K562 (cell line): Measurements from ENCODE around the gene TRIOBP.
A peak's percentile ranks its signal among the peaks of the same experiment; 100 is the strongest.

Experiments used
- CEBPZ ChIP-seq: fragments of 150-350 bp; IDR thresholded peaks from 2 replicates; pipeline ENCODE4 v1.6.1; 2014; ENCODE audit warnings: low read depth, mild to moderate bottlenecking, low read length, borderline replicate concordance
- CTCF ChIP-seq, 3 experiments: IDR thresholded peaks in 2 of 3; conservative IDR thresholded peaks in 1 of 3; 2 replicates each; pipeline ENCODE4 v1.5.1; 2011 to 2012; ENCODE audit warnings: low read length in 3 of 3, mild to moderate bottlenecking in 3 of 3, control low read depth in 2 of 3, improper control_type of control experiment in 1 of 3, inconsistent platforms in 1 of 3, low read depth in 1 of 3, mixed read lengths in 1 of 3, moderate library complexity in 1 of 3; ENCODE audit not compliant: insufficient read depth in 2 of 3
- JUND ChIP-seq, 2 experiments: IDR thresholded peaks; 2 replicates in 1 of 2; 3 replicates in 1 of 2; pipeline ENCODE4 v1.6.1; 2011; ENCODE audit warnings: borderline replicate concordance in 2 of 2, low read depth in 2 of 2, low read length in 2 of 2, improper control_type of control experiment in 1 of 2, missing biosample characterization in 1 of 2, missing genetic modification characterization in 1 of 2, missing genetic modification reagents in 1 of 2
- PCBP1 ChIP-seq: fragments of 200-400 bp; formaldehyde crosslinking; IDR thresholded peaks from 2 replicates; pipeline ENCODE4 v1.6.1; 2018; ENCODE audit warnings: mild to moderate bottlenecking, low read depth, low read length; ENCODE audit not compliant: poor library complexity, severe bottlenecking
- POLR2AphosphoS2 ChIP-seq: IDR thresholded peaks from 2 replicates; pipeline ENCODE4 v1.6.1; 2012; ENCODE audit warnings: low read length, improper control_type of control experiment
- POLR2G ChIP-seq: fragments of 200-400 bp; formaldehyde crosslinking; IDR thresholded peaks from 2 replicates; pipeline ENCODE4 v1.6.1; 2017; ENCODE audit warnings: low read depth, mild to moderate bottlenecking, antibody characterized with exemption, low read length, moderate library complexity
- POU5F1 ChIP-seq: fragments of 150-350 bp; IDR thresholded peaks from 2 replicates; pipeline ENCODE4 v1.6.1; 2014; ENCODE audit warnings: borderline replicate concordance, low read length, low read depth, mild to moderate bottlenecking; ENCODE audit not compliant: partially characterized antibody
- RAD51 ChIP-seq: fragments of 450-650 bp; IDR thresholded peaks from 2 replicates; pipeline ENCODE4 v1.7.1; 2016; ENCODE audit warnings: low read depth, mild to moderate bottlenecking, borderline replicate concordance

- TF ChIP-seq RAD51, result no peak
- no peak for TF ChIP-seq JUND (IDR thresholded peaks at IDR 0.05; ENCODE audit: borderline replicate concordance, low read depth, low read length)
- TF ChIP-seq JUND (tag; IDR thresholded peaks at IDR 0.05; ENCODE audit: borderline replicate concordance, low read depth, low read length), result no peak
- TF ChIP-seq POU5F1, result no peak
- peak; percentile 75; the same call in 1 of the 2 replicates for TF ChIP-seq CEBPZ
- TF ChIP-seq CTCF (IDR thresholded peaks at IDR 0.05 in 2 of 3, conservative IDR thresholded peaks at IDR 0.05 in 1 of 3; ENCODE audit: insufficient read depth in 2 of 3, low read depth in 1 of 3, low read length in 3 of 3), result no peak
- peak; percentile 89 for TF ChIP-seq POLR2G
- no peak for TF ChIP-seq POLR2AphosphoS2
- no peak for TF ChIP-seq PCBP1
Observed at GRCh38 chr22:37658133-37659065, 38.4 kb upstream of the TRIOBP start, which contains the start of gene PDXP.
